Body of pancreas (tissue), 4 donors: ENCODE measurements around the gene CAMK2D. TPM values are rescaled to one million over a fixed set of nuclear protein-coding genes. Genes with fewer than 3 reads are reported as not detected.

ENCODE experiments used
- ATAC-seq: fragments of 150-250 bp; one replicate; pipeline ENCODE4 v1.9.1; 2016
- DNase-seq, 4 donors: peaks; one replicate each; pipeline ENCODE4 v3.0.0-alpha.2; 2019
- H3K27ac ChIP-seq, 4 donors: fragments of 200-600 bp; sonication (generic); 1 replicate in 3 of 4; 2 replicates in 1 of 4; pipeline versions ENCODE4 v1.5.1 to v1.6.1; 2016 to 2019; ENCODE audit warnings: mild to moderate bottlenecking in 1 of 4, mixed read lengths in 1 of 4, moderate library complexity in 1 of 4
- H3K27me3 ChIP-seq, 2 donors: fragments of 200-600 bp; sonication (generic); one replicate each; pipeline ENCODE4 v1.6.0; 2016; ENCODE audit warnings: mild to moderate bottlenecking in 1 of 2
- H3K36me3 ChIP-seq, 2 donors: fragments of 200-600 bp; sonication (generic); replicated peaks in 1 of 2; 2 replicates each; pipeline ENCODE4 v1.5.1; 2016; ENCODE audit warnings: low read depth in 2 of 2; ENCODE audit not compliant: insufficient read depth in 1 of 2
- H3K4me1 ChIP-seq: fragments of 200-600 bp; sonication (generic); one replicate; pipeline ENCODE4 v1.6.0; 2016
- H3K4me3 ChIP-seq, 2 donors: fragments of 200-600 bp; sonication (generic); 1 replicate in 1 of 2; 2 replicates in 1 of 2; pipeline ENCODE4 v1.5.1; 2016 to 2019
- H3K9me3 ChIP-seq, 3 donors: fragments of 200-600 bp; sonication (generic); 1 replicate in 2 of 3; 2 replicates in 1 of 3; pipeline ENCODE4 v1.5.1; 2016
- CTCF ChIP-seq, 7 experiments: fragments of 450-650 bp in 4 of 7; fragments of 200-600 bp in 3 of 7; sonication (generic) in 3 of 7; IDR thresholded peaks; one replicate each; pipeline ENCODE4 v1.5.1; 2016 to 2019; ENCODE audit warnings: antibody characterized with exemption in 7 of 7
- POLR2A ChIP-seq, 3 donors: fragments of 450-650 bp; IDR thresholded peaks; one replicate each; pipeline ENCODE4 v1.6.1; 2016; ENCODE audit warnings: antibody characterized with exemption in 3 of 3, mild to moderate bottlenecking in 2 of 3
- whole genome bisulfite sequencing, 2 donors: methylation state at CpG; one replicate each; pipeline ENCODE4 v1.1.5; 2017; 5-methylcytosine and 5-hydroxymethylcytosine counted together
- intact Hi-C: fragments of 100-400 bp; cut with DNase I; formaldehyde crosslinking; loops from one replicate; pipeline ENCODE4 v1.15.1; 2023
- total RNA-seq, 2 donors: library from RNA; depleted of rRNA; stranded (reverse); fragments of >200 nt; gene quantifications; one replicate each; pipeline ENCODE4 v1.1.0, GENCODE V29; 2016

CAMK2D gene
- total RNA-seq, 2 donors from 2014 or later, result 25.7 to 29.3 TPM

GRCh38 chr4:113446019-113446418 lies 315.5 kb downstream of the CAMK2D start:
- Histone ChIP-seq H3K9me3 (no peaks in the 10 kb centered on the region), H3K4me1 (no peaks in the 10 kb centered on the region), H3K4me3 (no peak overlapping the region), H3K27ac (no peak overlapping the region), H3K27me3 (no peaks in the 10 kb centered on the region), H3K36me3 (no peaks in the 10 kb centered on the region)
- intact Hi-C loops, result no loop called here
- DNase-seq (no peak), ATAC-seq (no peak)
- 68 to 69% methylated on average over 4 of the region's 4 CpGs for WGBS, 2 donors
- TF ChIP-seq CTCF (IDR thresholded peaks at IDR 0.05) (no peak), POLR2A (IDR thresholded peaks at IDR 0.05) (no peak)

- H3K36me3 ChIP-seq, result no peaks in the 10 kb centered on the region
- TF ChIP-seq CTCF (IDR thresholded peaks at IDR 0.05) (no peak), POLR2A (IDR thresholded peaks at IDR 0.05) (no peak)
- intact Hi-C loops, result no loop called here
- no peaks in the 10 kb centered on the region for H3K27me3 ChIP-seq
- no peaks in the 10 kb centered on the region for H3K4me1 ChIP-seq
- peak; percentile 64 for ATAC-seq
- no peak overlapping the region for H3K4me3 ChIP-seq
- WGBS, 2 donors, result 67 to 69% methylated on average over 5 of the region's 5 CpGs
- DNase-seq, result peak in 3 of 4 donors; percentile 13 to 39 (median 25)
- H3K27ac ChIP-seq, result no peak overlapping the region
- H3K9me3 ChIP-seq, result no peaks in the 10 kb centered on the region
Measured at GRCh38 chr4:113445286-113445685, 316.3 kb downstream of the CAMK2D start.

GRCh38 chr4:113444386-113444785 lies 317.2 kb downstream of the CAMK2D start:
- H3K27ac ChIP-seq, result no peak overlapping the region
- no peak overlapping the region for H3K4me3 ChIP-seq
- 52 to 62% methylated on average over 1 of the region's 1 CpG for WGBS, 2 donors
- no peaks in the 10 kb centered on the region for H3K4me1 ChIP-seq
- TF ChIP-seq CTCF (IDR thresholded peaks at IDR 0.05) (no peak), POLR2A (IDR thresholded peaks at IDR 0.05) (no peak)
- DNase-seq, result no peak
- H3K36me3 ChIP-seq, result no peaks in the 10 kb centered on the region
- H3K9me3 ChIP-seq, result no peaks in the 10 kb centered on the region
- no peak for ATAC-seq
- intact Hi-C loops, result no loop called here
- no peaks in the 10 kb centered on the region for H3K27me3 ChIP-seq

GRCh38 chr4:113442826-113443225 lies 318.7 kb downstream of the CAMK2D start:
- WGBS, 2 donors, result 81% methylated on average over 6 of the region's 6 CpGs
- no peak overlapping the region for H3K4me3 ChIP-seq
- no peak for ATAC-seq
- H3K36me3 ChIP-seq, result no peaks in the 10 kb centered on the region
- intact Hi-C loops, result no loop called here
- no peak for TF ChIP-seq POLR2A (IDR thresholded peaks at IDR 0.05)
- TF ChIP-seq CTCF (IDR thresholded peaks at IDR 0.05), result no peak
- H3K4me1 ChIP-seq, result no peaks in the 10 kb centered on the region
- no peak overlapping the region for H3K27ac ChIP-seq
- no peak for DNase-seq
- H3K9me3 ChIP-seq, result no peaks in the 10 kb centered on the region
- H3K27me3 ChIP-seq, result no peaks in the 10 kb centered on the region

GRCh38 chr4:113440371-113440770 lies 321.2 kb downstream of the CAMK2D start:
- Histone ChIP-seq H3K9me3 (no peaks in the 10 kb centered on the region), H3K4me1 (no peaks in the 10 kb centered on the region), H3K4me3 (no peak overlapping the region), H3K36me3 (no peaks in the 10 kb centered on the region), H3K27me3 (no peaks in the 10 kb centered on the region), H3K27ac (no peak overlapping the region)
- WGBS, 2 donors, result 80 to 84% methylated on average over 4 of the region's 4 CpGs
- ATAC-seq, result no peak
- intact Hi-C loops, result no loop called here
- TF ChIP-seq POLR2A (IDR thresholded peaks at IDR 0.05), result no peak
- no peak for TF ChIP-seq CTCF (IDR thresholded peaks at IDR 0.05)
- DNase-seq, result no peak
